ENCODE data around the gene PACSIN2.

PACSIN2 gene

GRCh38 chr22:42939451-42939881, 75.5 kb downstream of the PACSIN2 start:
- Histone ChIP-seq H3K4me3 (replicated peaks; ENCODE audit: insufficient read depth, low read length) (no peak overlapping the region), H3K27ac (replicated peaks) (no peak overlapping the region), H3K27me3 (ENCODE audit: insufficient read depth, poor library complexity, severe bottlenecking) (no peaks in the 10 kb centered on the region)
- TF ChIP-seq GABPA (IDR thresholded peaks at IDR 0.05; ENCODE audit: low read depth) (no peak), CTCF (IDR thresholded peaks at IDR 0.05; ENCODE audit: insufficient read depth, low read length) (no peak), SPI1 (IDR thresholded peaks at IDR 0.05; ENCODE audit: borderline replicate concordance, low read depth) (no peak), REST (IDR thresholded peaks at IDR 0.05; ENCODE audit: insufficient replicate concordance, low read depth) (no peak), POLR2AphosphoS5 (IDR thresholded peaks at IDR 0.05; ENCODE audit: low read depth) (no peak)
- DNase-seq (ENCODE audit: low read depth in 1 of 2, low spot score in 1 of 2), result no peak

- Histone ChIP-seq H3K27ac (replicated peaks) (no peak overlapping the region), H3K27me3 (ENCODE audit: insufficient read depth, poor library complexity, severe bottlenecking) (no peaks in the 10 kb centered on the region), H3K4me3 (replicated peaks; ENCODE audit: insufficient read depth, low read length) (no peak overlapping the region)
- no peak for DNase-seq (ENCODE audit: low read depth in 1 of 2, low spot score in 1 of 2)
- TF ChIP-seq POLR2AphosphoS5 (IDR thresholded peaks at IDR 0.05; ENCODE audit: low read depth), result no peak
- TF ChIP-seq GABPA (IDR thresholded peaks at IDR 0.05; ENCODE audit: low read depth), result no peak
- TF ChIP-seq REST (IDR thresholded peaks at IDR 0.05; ENCODE audit: insufficient replicate concordance, low read depth), result no peak
These were observed 76.0 kb downstream of the PACSIN2 start for GRCh38 chr22:42938976-42939375.

GRCh38 chr22:42938449-42938848, 76.5 kb downstream of the PACSIN2 start:
- TF ChIP-seq POLR2AphosphoS5 (IDR thresholded peaks at IDR 0.05; ENCODE audit: low read depth) (no peak), REST (IDR thresholded peaks at IDR 0.05; ENCODE audit: insufficient replicate concordance, low read depth) (no peak), SPI1 (IDR thresholded peaks at IDR 0.05; ENCODE audit: borderline replicate concordance, low read depth) (no peak), CTCF (IDR thresholded peaks at IDR 0.05; ENCODE audit: insufficient read depth, low read length) (no peak), GABPA (IDR thresholded peaks at IDR 0.05; ENCODE audit: low read depth) (no peak)
- Histone ChIP-seq H3K4me3 (replicated peaks; ENCODE audit: insufficient read depth, low read length) (no peak overlapping the region), H3K27ac (replicated peaks) (no peak overlapping the region), H3K27me3 (ENCODE audit: insufficient read depth, poor library complexity, severe bottlenecking) (no peaks in the 10 kb centered on the region)
- DNase-seq (ENCODE audit: low read depth in 1 of 2, low spot score in 1 of 2), result no peak
